Gastroesophageal sphincter (tissue), 3 donors: ENCODE measurements around the gene KCTD16.

Experiments
- CTCF ChIP-seq, 4 experiments: fragments of 200-600 bp in 2 of 4; fragments of 450-650 bp in 2 of 4; sonication (generic) in 1 of 4; IDR thresholded peaks; one replicate each; pipeline ENCODE4 v1.5.1; 2017 to 2019; ENCODE audit warnings: antibody characterized with exemption in 4 of 4, mild to moderate bottlenecking in 2 of 4, moderate library complexity in 2 of 4
- POLR2A ChIP-seq, 2 donors: fragments of 450-650 bp; IDR thresholded peaks; one replicate each; pipeline ENCODE4 v1.6.1; 2017; ENCODE audit warnings: antibody characterized with exemption in 2 of 2, mild to moderate bottlenecking in 2 of 2, moderate library complexity in 1 of 2

GRCh38 chr5:144207875-144208444 is 37.3 kb downstream of the KCTD16 start:
- TF ChIP-seq POLR2A (IDR thresholded peaks at IDR 0.05) (no peak), CTCF (IDR thresholded peaks at IDR 0.05) (no peak)
